Memory B cell (primary cell): ENCODE results near the gene TRPM3.

Experiments used
- ATAC-seq: fragments of 150-1000 bp; cut with Tn5 transposase; 2 replicates; pipeline ENCODE4 v1.10.0; 2021; ENCODE audit warnings: low read depth, mild to moderate bottlenecking, moderate library complexity
- DNase-seq, 2 donors: peaks; one replicate each; pipeline ENCODE4 v3.0.0; 2022; ENCODE audit warnings: low spot score in 2 of 2
- H3K27ac Mint-ChIP-seq: one replicate; pipeline ENCODE4 v1.8.0; 2022; ENCODE audit warnings: mild to moderate bottlenecking, moderate library complexity, mixed read lengths
- H3K27me3 Mint-ChIP-seq: one replicate; pipeline ENCODE4 v1.8.0; 2022; ENCODE audit warnings: mixed read lengths
- H3K36me3 Mint-ChIP-seq: one replicate; pipeline ENCODE4 v1.8.0; 2022; ENCODE audit warnings: mild to moderate bottlenecking, mixed read lengths
- H3K4me1 Mint-ChIP-seq: one replicate; pipeline ENCODE4 v1.8.0; 2022; ENCODE audit warnings: mixed read lengths
- H3K4me3 Mint-ChIP-seq: one replicate; pipeline ENCODE4 v1.8.0; 2022; ENCODE audit warnings: mild to moderate bottlenecking, moderate library complexity, mixed read lengths
- H3K9me3 Mint-ChIP-seq: one replicate; pipeline ENCODE4 v1.8.0; 2022; ENCODE audit warnings: mixed read lengths

The TRPM3 gene

DNA sequence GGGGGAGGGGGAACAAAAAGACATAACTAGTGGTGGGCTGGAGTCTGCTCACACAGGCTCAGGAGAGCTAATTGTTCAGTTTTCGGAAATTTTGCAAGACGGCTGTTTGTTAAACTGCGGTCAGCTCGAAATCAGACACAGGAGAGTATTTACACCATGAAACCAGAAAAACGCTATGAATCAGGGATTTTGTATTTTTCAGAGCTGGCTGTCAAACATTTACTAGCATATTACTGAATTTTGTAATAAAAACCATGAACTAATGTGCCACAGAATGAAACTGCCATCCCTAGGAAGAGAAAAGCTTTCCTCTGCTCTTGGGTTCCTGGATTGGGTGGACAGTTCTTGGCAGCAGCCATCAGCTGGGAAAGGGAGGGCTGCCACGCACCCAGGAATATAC lies 45.3 kb downstream of the TRPM3 start:
- peaks cover 1% of the 10 kb centered on the region for H3K27me3 Mint-ChIP-seq
- ATAC-seq (no peak), DNase-seq (no peak)
- H3K36me3 Mint-ChIP-seq, result no peaks in the 10 kb centered on the region
- peaks cover 2% of the 10 kb centered on the region for H3K9me3 Mint-ChIP-seq
- H3K4me3 Mint-ChIP-seq, result no peak overlapping the region
- no peak overlapping the region for H3K27ac Mint-ChIP-seq
- no peaks in the 10 kb centered on the region for H3K4me1 Mint-ChIP-seq

DNA sequence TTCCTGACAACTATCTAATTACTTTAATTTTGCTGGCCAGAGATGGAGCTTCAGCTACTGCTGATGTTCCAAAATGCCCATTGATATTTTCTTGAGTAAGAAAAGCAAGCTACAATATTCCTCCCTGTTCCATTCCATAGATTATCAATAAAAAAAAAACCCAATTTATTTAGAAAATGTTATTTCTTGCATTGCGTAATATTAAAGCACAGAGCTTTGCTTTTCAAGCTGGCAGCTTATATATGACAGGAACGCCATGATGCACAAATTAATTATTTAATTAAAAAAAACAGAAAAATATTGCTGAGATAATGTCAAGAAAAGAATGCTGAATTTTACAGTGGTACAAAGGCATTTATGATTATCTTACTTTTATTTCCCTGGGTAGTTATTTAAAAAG lies 47.9 kb downstream of the TRPM3 start:
- peaks cover 2% of the 10 kb centered on the region for H3K9me3 Mint-ChIP-seq
- H3K36me3 Mint-ChIP-seq, result no peaks in the 10 kb centered on the region
- no peak overlapping the region for H3K27ac Mint-ChIP-seq
- H3K4me3 Mint-ChIP-seq, result no peak overlapping the region
- DNase-seq, result no peak
- H3K27me3 Mint-ChIP-seq, result peaks cover 1% of the 10 kb centered on the region
- H3K4me1 Mint-ChIP-seq, result no peaks in the 10 kb centered on the region
- no peak for ATAC-seq

DNA sequence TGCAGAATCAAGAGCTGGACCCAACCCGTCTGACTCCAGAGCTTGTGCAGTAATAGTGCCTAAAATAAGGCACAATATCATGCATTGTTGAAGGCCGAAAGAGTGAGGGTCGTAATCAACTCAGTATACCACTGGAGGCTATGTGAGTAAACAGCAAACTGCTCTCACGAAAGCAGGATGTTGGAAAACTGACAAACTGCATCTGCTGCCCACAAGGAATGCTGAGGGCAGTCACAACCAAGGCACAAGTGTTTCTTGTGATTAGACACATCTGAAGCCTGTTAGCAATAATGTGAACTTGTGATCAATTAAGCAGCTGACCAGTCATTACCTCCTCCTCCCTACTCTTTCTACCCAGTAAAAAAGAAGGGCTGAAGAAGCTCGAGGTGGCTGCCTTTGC lies 48.8 kb downstream of the TRPM3 start:
- Mint-ChIP-seq H3K27me3 (peaks cover 1% of the 10 kb centered on the region), H3K36me3 (no peaks in the 10 kb centered on the region), H3K4me1 (no peaks in the 10 kb centered on the region), H3K4me3 (no peak overlapping the region), H3K9me3 (peaks cover 2% of the 10 kb centered on the region), H3K27ac (no peak overlapping the region)
- ATAC-seq (no peak), DNase-seq (no peak)

DNA sequence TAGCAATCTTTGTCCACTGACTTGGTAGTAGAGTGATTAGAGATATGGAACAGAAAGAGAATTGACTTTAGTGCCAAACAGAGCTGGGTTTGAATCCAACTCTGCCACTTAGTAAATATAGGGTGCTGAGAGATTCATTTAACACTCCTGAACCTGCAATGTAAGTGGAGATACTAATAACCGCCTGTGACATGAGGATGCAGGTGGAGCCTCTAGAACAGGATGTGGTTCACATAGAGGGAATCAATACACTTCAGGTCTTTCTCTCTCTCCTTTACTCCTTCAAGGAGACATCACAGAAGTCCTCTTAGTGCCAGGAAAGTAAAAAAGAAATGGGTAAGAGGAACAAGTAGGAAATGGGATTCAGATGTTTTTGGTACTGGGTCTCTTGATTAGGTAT lies 49.8 kb downstream of the TRPM3 start:
- Mint-ChIP-seq H3K4me1 (no peaks in the 10 kb centered on the region), H3K9me3 (no peaks in the 10 kb centered on the region)

DNA sequence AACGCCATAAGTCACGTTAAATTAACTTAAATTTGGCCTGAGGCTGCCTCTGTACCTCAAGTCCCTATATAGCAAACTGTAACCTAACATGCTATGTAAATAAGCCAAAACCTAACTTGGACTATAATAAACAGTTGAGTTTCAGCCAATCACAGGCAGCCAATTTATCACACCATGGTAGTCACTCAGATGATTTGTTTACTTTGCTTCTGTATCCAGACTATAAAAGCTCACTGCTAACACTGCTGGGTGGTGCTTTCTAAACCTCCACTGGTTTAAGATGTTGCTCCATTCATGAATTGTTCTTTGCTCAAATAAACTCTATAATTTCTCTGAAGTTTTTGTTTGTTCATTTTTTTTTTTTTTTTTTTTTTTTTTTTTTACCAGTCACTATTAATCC lies 62.8 kb downstream of the TRPM3 start:
- DNase-seq, result no peak
- no peaks in the 10 kb centered on the region for H3K9me3 Mint-ChIP-seq
- no peak overlapping the region for H3K4me3 Mint-ChIP-seq
- H3K36me3 Mint-ChIP-seq, result no peaks in the 10 kb centered on the region
- no peaks in the 10 kb centered on the region for H3K27me3 Mint-ChIP-seq
- no peak for ATAC-seq
- H3K27ac Mint-ChIP-seq, result no peak overlapping the region
- H3K4me1 Mint-ChIP-seq, result no peaks in the 10 kb centered on the region

More for the DNA sequence above, 49.8 kb downstream of the TRPM3 start:
- Mint-ChIP-seq H3K27ac (no peak overlapping the region), H3K4me3 (no peak overlapping the region), H3K36me3 (no peaks in the 10 kb centered on the region), H3K27me3 (peaks cover 1% of the 10 kb centered on the region)
- DNase-seq (no peak), ATAC-seq (no peak)

DNA sequence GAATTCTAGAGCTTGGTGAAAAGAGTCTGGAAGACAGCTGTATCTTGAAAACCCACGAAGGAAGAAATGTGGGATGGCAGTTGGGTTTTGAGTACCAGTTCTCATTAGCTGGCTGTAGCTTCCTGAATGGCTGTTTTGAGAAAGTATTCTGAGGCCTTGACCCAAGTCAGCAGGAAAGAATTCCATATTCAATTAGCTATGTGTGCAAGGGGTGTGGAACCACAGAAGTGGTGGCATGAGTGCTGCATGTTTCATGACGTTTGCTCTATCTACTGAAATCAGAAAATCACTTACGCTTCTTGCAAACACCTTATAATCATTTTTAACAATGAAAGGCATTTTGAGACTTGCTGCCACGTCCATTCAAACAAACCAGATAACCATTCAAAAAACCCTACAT lies 69.1 kb downstream of the TRPM3 start:
- Mint-ChIP-seq H3K9me3 (no peaks in the 10 kb centered on the region), H3K27me3 (no peaks in the 10 kb centered on the region), H3K27ac (no peak overlapping the region), H3K4me3 (no peak overlapping the region), H3K36me3 (no peaks in the 10 kb centered on the region), H3K4me1 (no peaks in the 10 kb centered on the region)
- ATAC-seq (no peak), DNase-seq (no peak)

DNA sequence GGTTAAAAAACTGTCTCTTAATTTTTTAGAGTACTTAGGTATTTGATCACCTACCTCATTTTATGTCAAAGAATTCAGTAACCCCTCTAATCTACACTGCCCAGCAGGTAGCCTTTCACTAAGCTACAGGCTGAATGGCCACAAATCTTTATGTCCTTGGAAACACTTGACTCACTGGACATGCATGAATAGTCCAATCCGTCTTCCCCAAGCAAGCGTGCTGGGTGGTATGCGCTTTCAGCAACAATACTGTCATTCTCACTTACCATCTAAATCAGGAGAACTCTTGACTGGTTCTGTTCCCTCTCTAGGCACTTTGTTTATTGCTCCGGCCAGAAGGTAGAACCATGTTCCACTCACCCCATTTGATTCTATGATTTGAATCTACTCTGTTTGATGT lies 73.1 kb downstream of the TRPM3 start:
- Mint-ChIP-seq H3K4me1 (no peaks in the 10 kb centered on the region), H3K9me3 (no peaks in the 10 kb centered on the region), H3K4me3 (no peak overlapping the region), H3K36me3 (no peaks in the 10 kb centered on the region), H3K27ac (no peak overlapping the region), H3K27me3 (no peaks in the 10 kb centered on the region)
- DNase-seq (no peak), ATAC-seq (no peak)

DNA sequence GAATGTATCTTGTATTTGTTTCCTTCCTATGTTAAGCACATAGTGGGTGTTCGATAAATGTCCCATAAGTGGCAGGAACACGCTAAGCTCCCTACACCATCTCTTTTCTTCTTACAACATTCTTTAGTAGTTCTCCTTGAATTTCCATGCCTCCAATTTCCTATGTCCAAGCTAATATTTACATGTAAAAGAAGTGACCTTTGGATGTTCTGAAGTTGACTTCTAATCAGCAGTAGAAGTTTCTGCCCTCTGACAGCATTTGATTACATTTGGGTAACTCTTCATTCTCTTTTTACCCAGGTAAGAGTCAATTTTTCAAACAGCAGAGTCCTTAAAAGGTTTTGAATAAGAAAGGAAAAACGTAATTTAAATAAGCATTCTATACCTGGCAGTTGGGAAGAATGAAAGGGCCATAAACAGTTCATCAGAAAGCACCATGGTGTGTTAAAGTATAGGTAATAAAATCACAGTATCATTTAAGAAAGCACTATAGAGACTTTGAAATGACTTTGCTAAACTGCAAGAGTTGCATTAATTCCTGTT lies 78.9 kb downstream of the TRPM3 start:
- no peak for ATAC-seq
- no peaks in the 10 kb centered on the region for H3K36me3 Mint-ChIP-seq
- no peak overlapping the region for H3K4me3 Mint-ChIP-seq
- H3K4me1 Mint-ChIP-seq, result no peaks in the 10 kb centered on the region
- H3K27ac Mint-ChIP-seq, result no peak overlapping the region
- H3K9me3 Mint-ChIP-seq, result peaks cover 1% of the 10 kb centered on the region
- H3K27me3 Mint-ChIP-seq, result no peaks in the 10 kb centered on the region
- no peak for DNase-seq

DNA sequence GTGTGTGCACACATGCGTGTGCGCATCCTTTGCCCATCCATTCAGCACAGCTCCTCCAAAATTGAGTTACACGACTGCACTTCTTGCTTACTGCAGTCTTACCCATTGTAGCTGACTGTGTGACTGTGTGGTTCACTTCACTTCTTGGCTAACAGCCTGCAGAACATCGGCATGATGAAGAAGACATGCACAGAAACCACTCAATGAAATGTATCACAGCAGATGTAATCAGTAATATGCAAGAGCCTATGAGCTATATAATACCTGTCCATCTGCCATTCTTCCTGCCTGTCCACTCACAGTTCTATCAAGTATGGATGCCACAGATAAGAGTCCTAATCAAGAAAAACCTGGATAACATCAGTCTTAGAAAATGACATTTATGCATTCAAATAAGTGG lies 83.9 kb downstream of the TRPM3 start:
- Mint-ChIP-seq H3K27me3 (no peaks in the 10 kb centered on the region), H3K4me3 (no peak overlapping the region), H3K4me1 (no peaks in the 10 kb centered on the region), H3K27ac (no peak overlapping the region), H3K36me3 (no peaks in the 10 kb centered on the region), H3K9me3 (peaks cover 1% of the 10 kb centered on the region)
- ATAC-seq (no peak), DNase-seq (no peak)

DNA sequence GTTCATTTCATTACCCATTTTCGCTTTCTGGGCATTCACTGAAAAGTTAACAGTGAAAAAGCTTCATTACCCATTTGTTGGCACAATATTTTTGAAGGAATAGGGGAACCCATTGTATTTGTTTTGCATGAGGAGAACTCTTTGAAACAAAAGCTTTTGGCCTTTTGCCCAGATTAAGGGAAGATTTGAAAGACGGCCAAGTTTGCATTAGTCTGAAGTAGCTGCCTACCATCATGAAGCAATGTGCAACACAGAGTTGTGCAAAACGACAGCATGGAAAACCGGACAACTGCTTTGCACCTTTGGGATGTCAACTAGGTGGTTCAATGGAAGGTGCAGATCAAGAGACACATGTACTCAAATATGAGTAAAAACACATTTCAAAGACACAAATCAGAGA lies 84.9 kb downstream of the TRPM3 start:
- DNase-seq (no peak), ATAC-seq (no peak)
- Mint-ChIP-seq H3K27me3 (no peaks in the 10 kb centered on the region), H3K27ac (no peak overlapping the region), H3K4me3 (no peak overlapping the region), H3K36me3 (no peaks in the 10 kb centered on the region), H3K9me3 (peaks cover 1% of the 10 kb centered on the region), H3K4me1 (no peaks in the 10 kb centered on the region)

DNA sequence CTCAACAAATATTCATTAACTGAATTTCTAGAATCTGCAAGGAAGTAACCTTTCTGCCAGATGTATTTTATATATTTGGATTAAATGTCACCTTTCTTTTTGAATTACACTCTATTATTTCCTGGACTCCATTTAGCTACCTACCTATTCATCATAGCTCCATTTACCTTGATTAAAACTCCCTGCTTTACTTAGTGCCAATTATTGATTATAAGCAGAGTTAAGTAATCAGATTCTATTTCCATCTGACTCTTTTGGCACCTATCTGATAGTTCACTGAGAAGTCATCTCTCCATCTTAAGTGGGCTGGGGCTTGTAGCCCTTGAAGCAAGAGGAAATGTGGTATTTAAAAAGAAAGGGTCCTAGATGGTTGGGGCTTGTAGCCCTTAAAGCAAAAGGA lies 88.6 kb downstream of the TRPM3 start:
- DNase-seq (no peak), ATAC-seq (no peak)
- Mint-ChIP-seq H3K27me3 (no peaks in the 10 kb centered on the region), H3K9me3 (no peaks in the 10 kb centered on the region), H3K4me1 (no peaks in the 10 kb centered on the region), H3K4me3 (no peak overlapping the region), H3K36me3 (no peaks in the 10 kb centered on the region), H3K27ac (no peak overlapping the region)

DNA sequence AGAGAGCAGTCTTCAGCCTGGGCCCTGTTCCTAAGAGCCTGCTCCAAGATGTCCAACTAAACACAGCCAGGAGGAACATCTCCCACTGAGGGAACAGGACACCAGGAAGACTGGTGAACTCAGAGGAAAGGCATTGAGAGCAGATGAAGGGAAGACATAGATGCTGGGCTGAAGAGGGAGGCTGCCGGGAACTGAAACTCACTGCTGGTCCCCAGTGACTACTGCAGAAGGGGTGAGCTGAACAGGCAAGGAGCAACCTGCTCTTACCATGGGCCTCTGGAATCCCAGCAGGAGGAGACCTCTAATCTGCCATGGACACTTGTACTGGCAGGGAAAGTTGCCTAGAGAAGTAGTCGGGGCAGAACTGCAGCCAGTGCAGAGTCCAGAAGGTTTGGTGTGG lies 95.7 kb downstream of the TRPM3 start:
- H3K4me1 Mint-ChIP-seq, result no peaks in the 10 kb centered on the region
- no peak overlapping the region for H3K27ac Mint-ChIP-seq
- H3K4me3 Mint-ChIP-seq, result no peak overlapping the region
- H3K27me3 Mint-ChIP-seq, result no peaks in the 10 kb centered on the region
- ATAC-seq (no peak), DNase-seq (no peak)
- no peaks in the 10 kb centered on the region for H3K36me3 Mint-ChIP-seq
- H3K9me3 Mint-ChIP-seq, result no peaks in the 10 kb centered on the region

DNA sequence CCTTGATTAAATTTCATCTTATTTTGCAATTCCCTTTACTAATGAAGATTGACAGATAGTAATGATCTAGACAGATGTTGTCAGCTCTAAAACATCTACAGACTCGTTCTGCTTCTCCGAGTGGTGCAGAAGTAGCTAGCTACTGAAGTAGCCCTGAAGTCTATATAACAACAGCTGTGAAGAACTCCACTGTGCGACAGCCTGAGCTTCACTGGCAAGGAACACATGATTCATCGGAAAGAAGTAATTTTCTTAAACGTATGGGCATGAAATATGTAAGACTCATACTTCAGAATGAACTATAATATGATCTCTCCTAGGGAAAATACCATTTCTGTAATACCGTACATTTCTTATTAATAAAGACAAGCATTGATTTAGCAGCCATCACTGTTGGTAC lies 96.2 kb downstream of the TRPM3 start:
- ATAC-seq, result no peak
- no peaks in the 10 kb centered on the region for H3K36me3 Mint-ChIP-seq
- no peaks in the 10 kb centered on the region for H3K4me1 Mint-ChIP-seq
- H3K27me3 Mint-ChIP-seq, result no peaks in the 10 kb centered on the region
- H3K27ac Mint-ChIP-seq, result no peak overlapping the region
- H3K4me3 Mint-ChIP-seq, result no peak overlapping the region
- DNase-seq, result no peak
- H3K9me3 Mint-ChIP-seq, result no peaks in the 10 kb centered on the region

DNA sequence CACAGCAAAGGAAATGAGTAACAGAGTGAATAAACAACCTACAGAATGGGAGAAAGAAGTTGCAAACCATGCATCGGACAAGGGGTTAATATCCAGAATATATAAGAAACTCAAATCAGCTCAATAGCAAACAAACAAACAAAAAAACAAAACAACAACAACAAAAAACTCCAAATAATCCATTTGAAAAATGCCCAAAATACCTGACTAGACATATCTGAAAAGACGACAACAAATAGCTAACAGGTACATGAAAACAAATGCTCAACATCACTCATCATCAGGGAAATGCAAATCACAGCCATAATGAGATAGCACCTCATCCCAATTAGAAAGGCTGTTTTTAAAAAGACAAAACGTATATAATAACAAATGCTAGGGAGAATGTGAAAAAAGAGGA lies 111.2 kb downstream of the TRPM3 start:
- DNase-seq, result no peak
- Mint-ChIP-seq H3K36me3 (no peaks in the 10 kb centered on the region), H3K4me3 (no peak overlapping the region), H3K27ac (no peak overlapping the region), H3K27me3 (no peaks in the 10 kb centered on the region), H3K9me3 (peaks cover 4% of the 10 kb centered on the region), H3K4me1 (no peaks in the 10 kb centered on the region)
- ATAC-seq, result no peak

DNA sequence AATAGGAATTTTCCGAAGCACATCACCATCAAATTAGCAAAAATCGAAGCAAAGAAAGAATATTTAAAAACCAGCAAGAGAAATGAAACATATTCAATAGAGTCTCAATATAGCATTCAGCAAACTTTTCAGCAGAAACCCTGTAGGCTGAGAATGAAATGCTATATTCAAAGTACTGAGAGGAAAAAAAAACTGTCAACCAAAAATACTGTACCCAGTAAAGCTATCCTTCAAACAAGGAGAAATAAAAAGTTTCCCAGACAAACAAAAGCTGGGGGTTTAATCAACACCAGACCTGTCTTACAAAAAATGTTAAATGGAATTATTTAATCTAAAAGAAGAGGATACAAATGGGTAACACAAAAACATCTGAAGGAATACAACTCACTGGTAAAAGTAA lies 116.0 kb downstream of the TRPM3 start:
- Mint-ChIP-seq H3K27ac (no peak overlapping the region), H3K9me3 (peaks cover 8% of the 10 kb centered on the region), H3K4me1 (no peaks in the 10 kb centered on the region), H3K4me3 (no peak overlapping the region), H3K27me3 (peaks cover 1% of the 10 kb centered on the region), H3K36me3 (peaks cover 2% of the 10 kb centered on the region)
- no peak for DNase-seq
- no peak for ATAC-seq

DNA sequence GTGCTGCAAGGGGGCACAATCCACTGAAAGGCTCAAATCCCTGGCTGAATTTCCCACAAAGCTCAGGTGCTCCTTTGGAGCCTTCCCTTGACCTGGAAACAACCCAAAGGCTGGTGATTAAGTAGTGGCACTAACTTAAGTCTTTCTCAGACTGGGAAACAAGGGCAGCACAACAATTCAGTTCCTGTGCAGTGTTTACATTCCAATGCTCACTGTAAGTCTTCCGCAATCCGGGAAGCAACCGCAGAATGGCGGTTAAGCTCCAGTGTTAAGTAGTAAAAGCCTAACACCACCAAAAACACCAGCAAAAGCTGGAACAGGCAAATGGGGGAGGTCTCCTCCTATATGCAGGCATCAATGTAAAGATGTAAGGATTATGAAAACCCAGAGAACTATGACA lies 117.2 kb downstream of the TRPM3 start:
- peaks cover 1% of the 10 kb centered on the region for H3K27me3 Mint-ChIP-seq
- no peak overlapping the region for H3K4me3 Mint-ChIP-seq
- ATAC-seq, result no peak
- peaks cover 5% of the 10 kb centered on the region for H3K9me3 Mint-ChIP-seq
- H3K27ac Mint-ChIP-seq, result no peak overlapping the region
- no peak for DNase-seq
- peaks cover 2% of the 10 kb centered on the region for H3K36me3 Mint-ChIP-seq
- H3K4me1 Mint-ChIP-seq, result no peaks in the 10 kb centered on the region
